GM18517 (cell line): ENCODE data around the gene PTCHD1.

Experiments used
- ATAC-seq: cut with Tn5 transposase; IDR thresholded peaks from one replicate; pipeline ENCODE4 v1.9.1; 2021; ENCODE audit warnings: mild to moderate bottlenecking, moderate library complexity; ENCODE audit not compliant: unreplicated experiment

The PTCHD1 gene

DNA sequence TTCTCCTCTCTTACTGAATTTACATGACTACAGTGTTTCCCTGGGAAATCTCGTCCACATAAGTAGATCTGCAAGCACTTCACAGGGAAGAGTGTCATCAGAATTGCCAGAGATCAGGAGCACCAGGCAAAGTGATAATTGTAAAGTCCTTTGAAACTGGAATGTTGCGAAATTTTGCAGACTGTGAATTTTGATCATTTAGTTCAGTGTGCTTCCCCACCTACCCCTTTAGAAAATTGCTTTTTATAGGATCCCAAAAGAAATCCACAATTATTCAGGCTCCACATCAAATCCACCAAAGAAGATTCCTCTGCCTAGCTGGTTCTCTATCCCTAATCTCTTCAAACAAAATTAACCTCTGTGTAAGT lies 10.2 kb downstream of the PTCHD1 start:
- no peak for ATAC-seq

DNA sequence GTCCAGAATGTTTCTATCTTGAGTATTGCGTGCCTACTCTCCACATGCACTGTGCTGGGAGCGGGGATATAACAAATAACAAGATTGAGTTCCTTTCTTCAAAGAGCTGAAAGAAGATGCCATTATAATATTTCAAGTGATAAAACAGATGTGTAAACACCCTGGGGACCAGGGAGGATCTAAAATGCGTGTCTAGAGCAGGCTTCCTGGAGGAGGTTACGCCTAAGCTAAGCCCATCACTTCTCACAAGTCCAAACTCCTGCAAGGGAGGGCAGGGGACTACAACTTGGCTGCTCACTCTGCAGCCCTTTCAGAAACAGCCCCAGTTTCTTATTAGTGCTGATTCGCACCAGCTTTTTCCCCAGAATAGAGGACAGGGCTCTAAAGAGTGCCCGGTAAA lies 21.5 kb downstream of the PTCHD1 start:
- no peak for ATAC-seq

DNA sequence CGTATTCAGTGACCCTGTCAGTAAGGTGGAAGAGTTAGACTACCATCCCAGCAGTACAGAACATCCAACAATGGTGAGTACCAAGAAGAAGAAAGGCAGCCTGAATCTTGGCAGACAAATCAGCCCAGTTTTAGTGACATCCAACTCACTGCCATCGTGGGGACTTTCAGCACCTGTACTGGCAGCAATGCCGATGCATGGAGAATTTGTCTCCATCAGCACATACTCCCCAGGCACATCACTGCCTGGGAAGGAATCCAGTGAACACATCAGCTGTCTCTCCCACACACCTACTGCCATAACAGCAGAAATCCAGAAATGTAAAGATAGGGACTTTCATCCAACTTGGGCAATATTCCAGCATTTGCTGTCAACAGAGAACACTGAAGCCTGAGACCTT lies 29.8 kb downstream of the PTCHD1 start:
- no peak for ATAC-seq

DNA sequence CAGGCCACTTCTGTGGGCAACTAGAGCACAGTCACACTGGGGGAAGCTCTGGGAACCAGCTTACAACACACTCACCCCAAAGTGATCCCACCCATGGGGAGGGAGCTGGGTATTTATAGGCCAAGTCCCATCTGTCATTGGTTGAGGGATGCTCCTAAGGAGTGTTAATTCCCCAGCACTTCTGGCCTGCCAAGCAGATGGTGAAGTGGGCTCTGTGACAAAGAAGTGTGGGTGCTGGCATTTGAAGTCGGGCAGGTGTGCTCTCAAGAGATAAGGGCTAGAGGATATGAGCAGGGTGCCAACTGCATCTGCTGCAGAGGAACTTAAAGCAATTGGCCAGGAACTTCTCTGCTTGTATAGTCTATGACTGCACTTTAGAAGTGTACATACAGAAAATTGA lies 30.9 kb downstream of the PTCHD1 start:
- ATAC-seq, result no peak

DNA sequence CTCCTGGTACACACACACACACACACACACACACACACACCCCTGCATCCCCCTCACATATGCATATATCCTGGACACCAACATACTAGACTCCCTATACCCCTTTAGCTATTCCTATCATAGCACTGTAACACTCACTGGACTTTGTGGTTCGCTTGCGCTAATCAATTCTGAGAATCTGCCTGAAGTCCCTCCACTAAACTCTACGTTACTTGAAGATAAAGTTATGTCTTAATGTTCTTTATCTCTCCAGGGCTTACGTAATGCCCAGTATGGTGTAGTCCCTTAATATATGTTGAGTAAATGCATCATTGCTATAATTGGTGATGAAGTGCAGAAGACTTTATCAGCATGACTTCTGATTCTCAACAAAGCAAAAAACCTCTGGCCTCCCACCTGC lies 32.3 kb downstream of the PTCHD1 start:
- no peak for ATAC-seq

DNA sequence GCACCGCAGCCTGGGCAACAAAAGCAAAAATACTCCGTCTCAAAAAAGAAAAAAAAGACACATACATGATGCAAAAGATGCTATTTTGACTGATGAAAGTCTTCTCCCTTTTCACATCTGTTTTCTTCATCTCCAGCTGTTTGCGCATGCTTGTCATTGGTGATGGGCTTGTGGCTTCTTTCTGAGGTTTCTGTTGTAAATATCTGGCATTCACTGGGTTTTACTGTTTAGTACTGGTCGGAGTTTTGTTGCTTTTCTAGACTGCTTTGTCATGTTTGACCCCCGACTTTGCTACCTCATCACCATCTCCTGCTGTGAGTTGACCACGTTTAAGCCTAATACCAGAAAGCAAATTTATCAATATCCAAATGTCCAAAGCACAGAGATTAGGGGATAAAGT lies 34.4 kb downstream of the PTCHD1 start:
- ATAC-seq, result no peak

DNA sequence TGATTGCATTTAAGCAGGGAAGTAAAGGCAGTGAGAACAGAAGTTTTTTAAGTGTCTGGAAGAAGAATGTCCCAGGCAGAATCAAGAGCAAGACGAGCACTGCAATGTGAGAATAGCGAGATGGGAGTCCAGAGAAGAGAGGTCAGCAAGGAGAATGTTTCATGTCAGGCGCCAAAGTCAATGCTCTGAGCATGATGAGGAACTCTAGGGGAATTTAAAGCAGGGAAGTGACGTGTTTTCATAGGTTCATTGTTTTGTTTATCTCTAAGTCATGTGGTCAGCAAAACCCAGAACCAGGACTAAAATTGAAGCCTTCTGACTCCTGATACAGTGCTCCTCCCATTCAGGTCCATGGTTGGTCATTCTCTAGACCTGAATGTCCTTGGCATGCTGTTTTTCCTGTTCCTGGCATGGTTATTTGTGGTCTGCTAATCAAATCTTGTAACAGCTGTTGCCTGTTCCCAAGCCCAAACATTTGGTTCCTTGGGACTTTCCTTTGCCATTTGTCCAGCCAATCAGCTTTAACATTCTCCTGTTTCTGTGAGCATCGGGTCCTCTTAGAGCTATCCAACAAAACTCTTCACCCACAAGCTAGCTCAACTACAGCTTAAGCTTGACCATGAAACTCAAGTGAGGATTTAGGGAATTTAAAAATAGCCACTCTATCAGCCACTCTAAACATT lies 37.7 kb downstream of the PTCHD1 start:
- ATAC-seq, result no peak

DNA sequence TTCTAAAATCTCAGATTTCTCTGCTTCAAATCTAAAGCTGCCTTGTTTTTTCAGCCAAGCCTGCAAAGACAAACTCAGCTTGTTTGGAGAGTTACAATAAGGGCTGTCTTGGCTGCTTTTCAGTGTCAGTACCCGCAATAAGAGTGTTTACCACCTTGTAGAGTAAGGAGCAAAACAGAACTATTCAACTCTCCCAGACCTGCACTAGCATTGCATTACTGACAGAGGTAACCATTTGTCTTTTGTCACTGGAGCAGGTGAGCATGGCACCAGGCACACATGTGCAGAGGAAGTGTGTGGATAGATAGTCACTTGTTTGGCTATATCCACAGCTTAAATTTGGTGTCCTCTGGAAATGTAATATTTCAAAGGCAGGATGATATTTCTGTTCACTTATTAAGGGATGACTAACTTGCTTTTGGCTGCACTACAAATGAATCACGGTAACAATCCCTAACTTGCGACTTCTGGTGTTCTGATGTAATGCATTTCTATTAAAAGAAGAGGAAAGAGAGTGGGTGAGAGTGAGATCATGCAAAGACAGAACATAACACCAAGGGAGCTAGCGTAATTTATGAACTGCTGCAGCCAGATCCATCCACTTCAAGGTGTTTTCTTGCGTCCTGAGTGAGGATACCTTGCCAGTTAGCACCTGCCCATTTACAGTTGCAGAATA lies 38.6 kb downstream of the PTCHD1 start:
- no peak for ATAC-seq

DNA sequence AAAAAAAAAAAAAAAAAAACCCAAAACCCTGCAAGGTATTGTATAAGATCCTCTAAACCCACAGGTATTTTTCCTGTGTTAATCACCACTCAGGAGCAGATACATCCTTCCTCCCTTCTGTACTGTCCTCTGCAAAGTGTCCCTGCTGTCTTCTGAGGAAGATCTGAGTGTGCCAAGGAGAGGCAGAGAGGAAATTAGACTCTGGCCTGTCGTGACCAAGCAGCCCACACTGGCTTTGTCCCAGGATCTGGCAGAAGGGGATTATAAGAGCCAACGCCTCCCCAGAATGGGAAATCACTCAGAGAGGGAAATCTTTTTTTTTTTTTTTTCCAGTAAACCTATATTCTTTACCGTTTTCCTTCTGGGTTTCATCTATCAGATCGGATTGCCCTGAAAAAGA lies 39.6 kb downstream of the PTCHD1 start:
- no peak for ATAC-seq

DNA sequence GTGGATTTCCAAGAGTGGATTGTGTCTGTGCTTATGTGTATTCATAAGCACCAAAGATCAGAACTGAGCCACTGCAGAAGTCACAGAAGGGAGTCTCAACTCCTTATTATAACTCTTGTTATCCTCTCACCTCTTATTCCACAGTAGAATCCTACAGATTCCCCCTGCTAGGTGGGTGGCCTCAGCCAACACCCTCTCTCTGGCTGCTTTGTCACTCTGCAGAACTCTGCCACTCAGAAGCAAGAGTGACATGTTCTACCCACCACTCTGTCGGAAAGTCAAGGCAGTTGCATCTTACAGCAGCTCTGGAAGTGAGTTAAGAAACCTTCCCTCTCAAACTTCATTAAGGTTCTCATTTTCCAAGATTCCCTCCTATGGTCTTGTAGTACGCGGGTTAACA lies 41.9 kb downstream of the PTCHD1 start:
- no peak for ATAC-seq

DNA sequence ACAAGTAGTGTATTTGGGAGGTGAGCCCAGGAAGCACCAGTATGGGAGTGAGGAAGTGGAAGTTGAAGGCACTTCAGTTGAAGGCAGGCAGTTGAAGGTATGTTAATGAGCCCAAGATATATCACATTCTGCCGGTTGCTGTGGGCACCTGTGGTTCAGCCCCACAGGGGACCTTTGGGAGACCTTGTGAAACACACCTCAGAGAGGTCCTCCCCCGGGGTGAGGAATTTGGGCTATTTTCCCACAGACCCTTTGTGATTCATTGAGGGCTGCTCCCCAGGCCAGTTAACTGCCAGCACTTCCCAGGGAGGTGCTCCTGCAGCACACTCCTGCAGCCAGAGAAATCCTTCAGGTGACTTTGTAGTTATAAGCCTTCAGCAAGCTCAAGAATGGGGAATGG lies 45.9 kb downstream of the PTCHD1 start:
- ATAC-seq, result no peak

DNA sequence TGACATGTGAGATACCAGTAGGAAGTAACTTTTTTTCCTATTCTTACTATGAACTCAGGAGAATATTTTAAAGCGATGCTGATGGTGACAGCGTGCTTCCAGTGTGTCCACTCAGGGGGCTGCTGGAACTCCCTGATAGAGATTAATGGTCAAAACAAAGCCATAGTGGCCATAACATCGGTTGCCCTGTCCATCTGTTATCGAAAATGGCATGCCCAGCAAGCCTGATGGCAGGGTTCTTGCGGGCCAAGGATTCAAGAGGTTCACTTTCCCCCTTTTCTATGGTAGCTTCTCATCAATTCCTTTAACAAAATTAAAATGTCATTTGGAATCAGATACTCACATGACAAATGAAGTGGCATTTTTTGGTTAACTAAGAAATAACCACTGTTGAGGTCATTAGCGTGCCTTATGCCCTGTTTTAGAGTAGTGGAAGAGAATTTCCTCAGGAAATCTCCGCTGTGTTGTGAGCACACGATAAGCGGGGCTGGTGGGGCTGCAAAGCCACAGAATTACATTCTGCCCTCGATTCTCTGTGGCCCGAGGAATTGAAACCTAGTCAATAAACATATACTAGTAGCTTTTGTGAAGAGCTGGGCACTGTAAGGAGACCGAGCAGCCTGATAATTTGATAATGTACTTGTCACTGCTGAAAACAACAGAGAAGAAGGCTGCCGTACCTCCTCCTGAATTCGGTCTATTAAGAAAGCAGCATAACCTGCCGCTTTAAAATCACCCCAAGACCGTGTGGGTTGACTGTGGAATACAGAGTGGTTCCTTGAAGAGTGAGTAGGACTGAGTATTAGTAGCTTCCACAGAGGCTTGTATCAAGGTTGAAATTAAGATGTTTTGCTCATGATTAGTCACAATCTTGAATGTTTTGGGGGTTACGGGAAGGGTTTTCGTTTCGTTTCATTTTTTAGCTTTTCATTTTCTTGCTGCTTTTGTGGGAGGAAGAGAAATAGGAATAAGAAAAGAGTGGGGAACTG lies 46.7 kb downstream of the PTCHD1 start:
- ATAC-seq, result no peak

DNA sequence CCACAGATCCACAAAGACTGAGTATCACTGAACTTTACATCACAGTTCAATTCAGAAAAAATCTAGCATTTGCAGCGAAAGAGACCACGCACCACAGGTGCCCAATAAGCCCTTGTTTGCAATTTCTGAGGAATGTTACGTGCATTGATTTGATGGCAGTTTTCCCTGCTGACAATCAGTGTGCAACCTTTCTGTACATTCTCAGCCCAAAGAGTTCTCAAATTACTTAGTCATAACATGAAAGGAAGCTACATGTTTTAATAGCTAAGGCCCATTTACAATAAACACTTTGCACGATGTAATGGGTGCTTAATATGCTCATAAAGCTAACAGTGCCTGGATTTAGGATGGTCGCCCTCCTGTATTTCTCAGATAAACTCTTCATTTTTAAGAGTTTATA lies 47.9 kb downstream of the PTCHD1 start:
- no peak for ATAC-seq

DNA sequence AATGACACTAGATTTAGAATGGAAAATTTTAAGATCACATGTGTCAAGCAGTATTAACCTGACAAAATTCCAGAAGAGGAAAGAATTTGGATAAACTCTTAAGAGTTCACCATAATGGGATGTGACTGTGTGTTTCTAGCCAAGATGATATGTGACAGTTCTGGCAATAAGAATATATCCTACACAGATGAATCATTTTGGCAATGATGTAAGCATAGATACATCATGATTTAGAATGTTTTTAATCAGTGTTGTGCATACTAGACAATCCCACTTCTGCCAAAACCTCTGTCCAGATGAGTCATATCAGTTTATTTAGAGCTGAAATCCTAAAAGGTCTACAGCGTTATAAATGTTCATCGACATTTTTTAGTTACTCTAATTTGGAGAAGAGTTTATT lies 48.8 kb downstream of the PTCHD1 start:
- no peak for ATAC-seq

DNA sequence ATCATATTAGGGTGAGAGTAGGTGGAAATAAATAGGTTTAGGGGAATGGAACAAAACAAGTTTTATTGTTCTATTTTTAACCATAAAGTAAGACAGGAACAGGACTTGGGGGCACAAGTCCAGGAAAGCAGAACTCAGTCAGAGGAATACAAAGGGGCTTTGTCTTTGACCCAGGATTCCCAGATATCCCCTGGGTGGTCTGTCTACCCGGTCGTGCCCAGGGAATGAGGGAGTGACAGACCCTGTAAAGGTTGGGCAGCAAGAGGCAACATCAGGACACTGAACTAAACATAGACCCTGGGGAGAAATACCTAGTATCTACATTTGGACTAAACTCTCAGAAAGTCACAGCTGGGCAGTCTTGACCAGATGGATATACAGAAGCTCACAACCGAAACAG lies 50.6 kb downstream of the PTCHD1 start:
- no peak for ATAC-seq

DNA sequence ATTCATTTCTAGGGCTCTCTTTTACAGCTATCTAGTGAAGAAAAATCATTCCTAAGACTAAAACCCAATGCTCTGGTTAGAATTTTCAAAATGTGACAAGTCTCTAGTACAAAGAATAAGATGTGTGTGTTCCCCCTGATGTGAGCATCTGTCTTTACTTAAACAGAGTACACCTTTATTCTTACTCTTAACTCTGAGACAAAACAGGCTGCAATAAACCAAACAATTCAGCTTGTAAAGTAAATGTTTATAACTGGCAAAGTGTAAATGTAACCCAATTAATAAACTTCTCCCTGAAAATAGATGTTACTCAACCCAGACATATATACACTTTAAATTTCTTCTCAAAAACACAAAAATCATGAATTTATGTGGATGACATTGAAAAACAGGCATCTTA lies 51.6 kb downstream of the PTCHD1 start:
- ATAC-seq, result no peak

DNA sequence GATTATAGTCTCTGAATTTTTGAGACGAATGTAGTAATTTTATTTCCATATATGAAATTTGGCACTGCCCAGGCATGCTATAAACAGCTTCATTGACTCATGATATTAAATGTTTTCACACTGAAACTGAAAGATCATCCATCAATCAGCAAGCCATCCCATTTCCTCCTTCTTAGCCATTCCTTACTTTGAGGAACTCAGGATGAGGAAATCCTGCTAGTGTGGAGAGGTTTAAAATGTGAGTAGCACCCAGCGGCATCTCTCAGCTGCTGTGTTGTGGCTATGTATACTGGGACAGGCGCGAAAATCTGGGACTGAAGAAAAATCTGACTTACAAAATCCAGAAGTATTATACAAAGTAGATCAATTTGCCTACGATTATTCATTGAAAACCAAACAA lies 52.1 kb downstream of the PTCHD1 start:
- no peak for ATAC-seq

DNA sequence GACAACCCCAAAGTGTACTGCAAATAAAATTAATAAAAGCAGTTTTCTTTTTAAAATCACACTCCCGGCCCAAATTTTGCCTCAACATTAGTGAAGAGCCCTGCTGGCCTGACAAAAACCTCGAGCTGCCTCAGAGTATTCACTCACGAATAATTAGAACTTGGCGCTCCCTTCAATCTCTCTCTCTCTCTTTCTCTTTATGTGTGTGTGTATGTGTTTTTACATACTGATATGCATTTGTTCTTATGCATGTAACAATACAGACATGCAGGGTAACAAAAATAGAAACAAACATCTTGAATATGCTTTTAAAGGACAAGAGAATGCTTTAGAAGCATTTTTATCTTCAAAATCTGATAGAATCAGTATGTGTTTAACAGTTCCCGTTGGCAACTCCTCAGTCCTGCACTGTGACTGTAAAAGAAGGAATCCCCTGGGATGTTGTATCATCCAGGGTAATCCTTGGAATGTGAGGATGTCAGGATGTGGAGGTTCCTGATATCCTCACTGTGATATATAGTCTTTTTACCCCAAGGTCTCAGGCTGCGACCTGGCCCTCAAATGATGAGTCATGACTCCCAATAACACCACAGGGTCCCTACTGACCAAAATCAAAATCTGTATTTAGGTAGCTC lies 53.0 kb downstream of the PTCHD1 start:
- no peak for ATAC-seq

DNA sequence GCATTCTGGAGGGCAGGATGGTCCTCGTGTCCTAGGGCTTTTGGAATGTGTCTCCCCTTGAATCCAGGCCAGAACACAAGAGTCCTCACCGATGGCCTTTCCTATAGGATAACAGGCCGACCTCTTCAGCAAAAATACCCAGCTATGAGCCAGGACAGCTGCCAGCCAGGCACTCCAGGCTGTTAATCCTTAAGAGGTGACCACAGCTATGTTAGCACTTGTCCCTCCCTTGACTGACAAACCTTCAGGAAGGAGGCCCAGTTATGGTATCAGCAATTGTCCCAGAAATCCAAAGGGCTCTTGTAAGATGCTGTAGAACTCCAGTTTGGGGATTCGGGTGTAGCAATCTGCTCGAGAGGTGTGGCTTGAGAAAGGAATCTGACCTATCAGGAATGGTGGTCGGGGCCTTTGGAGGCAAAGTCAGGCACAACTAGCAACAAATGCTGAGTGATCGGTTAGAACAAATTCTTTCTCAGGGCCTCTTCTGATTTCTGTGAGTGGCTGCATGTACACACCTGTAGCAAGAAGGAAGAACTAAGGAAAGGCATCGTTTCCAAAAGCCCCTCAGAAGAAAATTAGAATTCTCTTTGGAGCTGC lies 54.6 kb downstream of the PTCHD1 start:
- no peak for ATAC-seq

DNA sequence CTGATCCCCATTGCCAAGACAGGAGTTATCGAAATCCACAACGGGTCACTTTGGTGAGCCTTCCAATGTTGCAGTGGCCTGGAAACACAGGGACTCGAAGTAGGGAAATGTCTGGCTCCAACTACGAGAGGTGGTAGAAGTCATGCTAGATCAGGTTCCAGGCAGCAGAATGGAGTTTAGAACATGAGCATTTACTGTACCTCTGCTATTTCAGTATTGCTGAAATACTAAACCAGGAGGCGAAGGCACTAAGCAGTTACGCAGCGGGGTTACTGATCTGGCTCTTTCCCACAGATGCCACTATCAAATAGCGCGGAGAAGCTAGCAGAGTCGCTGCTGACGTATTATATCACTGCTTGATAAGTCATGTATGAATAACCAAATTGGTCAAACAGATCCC lies 56.3 kb downstream of the PTCHD1 start:
- no peak for ATAC-seq

DNA sequence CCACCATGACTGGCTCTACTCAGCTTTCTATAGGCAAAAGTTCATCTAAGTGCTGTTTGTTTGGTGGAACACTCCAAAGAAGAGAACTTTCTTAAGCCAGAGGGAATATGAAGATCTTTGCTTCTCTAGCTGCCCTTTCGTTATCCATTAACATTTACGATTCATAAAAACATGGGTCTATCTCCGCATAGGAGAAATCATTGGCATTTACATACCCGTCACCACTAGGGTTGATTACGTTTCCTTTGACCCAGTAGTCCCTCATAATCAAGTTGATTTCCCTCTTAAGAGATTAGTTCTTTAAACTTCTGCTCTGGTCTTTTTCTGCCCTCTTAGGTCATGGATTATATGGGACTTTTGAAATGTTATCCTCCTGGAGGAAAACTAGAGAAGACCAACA lies 57.5 kb downstream of the PTCHD1 start:
- ATAC-seq, result no peak
